GM19023 (cell line): Measurements from ENCODE around the gene UBE3A.

Experiments used
- ATAC-seq: cut with Tn5 transposase; IDR thresholded peaks from one replicate; pipeline ENCODE4 v1.9.1; 2021; ENCODE audit warnings: mild to moderate bottlenecking, moderate library complexity; ENCODE audit not compliant: unreplicated experiment

Gene UBE3A

GRCh38 chr15:25406846-25407245 lies 32.0 kb downstream of the UBE3A start:
- no peak for ATAC-seq

- ATAC-seq: no peak
These were observed 32.6 kb downstream of the UBE3A start for GRCh38 chr15:25406261-25406660.

GRCh38 chr15:25403771-25404170 lies 35.1 kb downstream of the UBE3A start:
- no peak for ATAC-seq

- no peak for ATAC-seq
These were observed 36.5 kb downstream of the UBE3A start for GRCh38 chr15:25402342-25402741.

- ATAC-seq: no peak
These were observed 37.3 kb downstream of the UBE3A start for GRCh38 chr15:25401501-25401900.

- ATAC-seq: no peak
These were observed 41.7 kb downstream of the UBE3A start for GRCh38 chr15:25397100-25397499.

- ATAC-seq: no peak
These were observed 43.9 kb downstream of the UBE3A start for GRCh38 chr15:25394898-25395297.

- no peak for ATAC-seq
These were observed 46.0 kb downstream of the UBE3A start for GRCh38 chr15:25392806-25393205.

- ATAC-seq: no peak
These were observed 46.7 kb downstream of the UBE3A start for GRCh38 chr15:25391971-25392721.

GRCh38 chr15:25385986-25386385 lies 52.8 kb downstream of the UBE3A start:
- ATAC-seq: no peak

- no peak for ATAC-seq
These were observed 57.2 kb downstream of the UBE3A start for GRCh38 chr15:25381579-25381978.

- ATAC-seq: no peak
These were observed 60.3 kb downstream of the UBE3A start for GRCh38 chr15:25378501-25378901.

GRCh38 chr15:25375557-25375956 lies 63.3 kb downstream of the UBE3A start:
- no peak for ATAC-seq

- no peak for ATAC-seq
These were observed 64.7 kb downstream of the UBE3A start for GRCh38 chr15:25374143-25374542.

- no peak for ATAC-seq
These were observed 66.5 kb downstream of the UBE3A start for GRCh38 chr15:25372298-25372697.

- no peak for ATAC-seq
These were observed 70.0 kb downstream of the UBE3A start for GRCh38 chr15:25368850-25369249.

GRCh38 chr15:25366058-25366457 lies 72.8 kb downstream of the UBE3A start:
- ATAC-seq: no peak

GRCh38 chr15:25362545-25362944 lies 76.3 kb downstream of the UBE3A start:
- no peak for ATAC-seq

- ATAC-seq: no peak
These were observed 91.1 kb downstream of the UBE3A start for GRCh38 chr15:25347707-25348106.

GRCh38 chr15:25346371-25346770 lies 92.5 kb downstream of the UBE3A start:
- ATAC-seq: no peak

GRCh38 chr15:25345943-25346342 lies 92.9 kb downstream of the UBE3A start:
- ATAC-seq: no peak

- ATAC-seq: no peak
These were observed 96.2 kb downstream of the UBE3A start for GRCh38 chr15:25342629-25343028.

GRCh38 chr15:25339431-25339830 lies 99.4 kb downstream of the UBE3A start:
- no peak for ATAC-seq
